ENCODE measurements around the gene CRAMP1.

DNA sequence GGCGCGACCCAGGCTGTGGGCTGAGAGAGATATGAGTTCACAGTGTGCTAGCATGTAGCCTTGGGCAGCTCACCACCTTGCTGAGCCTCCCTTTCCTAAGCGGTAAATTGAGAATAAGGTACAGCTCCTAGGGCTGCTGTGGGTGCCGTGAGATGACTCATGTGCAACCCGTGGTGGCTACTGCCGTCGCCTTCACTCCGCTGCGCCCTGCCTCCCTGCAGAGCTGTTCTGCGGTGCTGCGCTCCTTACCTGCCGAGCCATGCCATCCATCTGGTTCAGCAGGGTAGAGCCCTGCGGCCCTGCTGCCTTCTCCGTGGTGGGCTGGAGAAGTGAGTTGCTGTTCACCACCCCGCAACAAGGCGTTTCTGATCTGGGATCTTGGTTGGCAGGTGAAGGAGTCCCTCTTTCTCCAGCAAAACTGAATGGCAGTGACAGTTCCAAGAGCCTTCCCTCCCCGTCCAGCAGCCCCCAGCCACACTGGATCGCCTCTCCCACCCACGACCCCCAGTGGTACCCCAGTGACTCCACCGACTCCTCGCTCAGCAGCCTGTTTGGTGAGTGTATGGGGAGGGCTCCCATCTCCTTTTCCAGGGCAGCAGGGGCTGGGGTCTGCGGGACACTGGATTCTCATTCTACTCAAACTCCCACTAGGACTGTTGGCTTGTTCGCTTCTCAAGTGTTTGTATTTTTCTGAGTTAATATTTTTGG is 56.6 kb downstream of the CRAMP1 start:
- TF ChIP-seq, protein P1, sequence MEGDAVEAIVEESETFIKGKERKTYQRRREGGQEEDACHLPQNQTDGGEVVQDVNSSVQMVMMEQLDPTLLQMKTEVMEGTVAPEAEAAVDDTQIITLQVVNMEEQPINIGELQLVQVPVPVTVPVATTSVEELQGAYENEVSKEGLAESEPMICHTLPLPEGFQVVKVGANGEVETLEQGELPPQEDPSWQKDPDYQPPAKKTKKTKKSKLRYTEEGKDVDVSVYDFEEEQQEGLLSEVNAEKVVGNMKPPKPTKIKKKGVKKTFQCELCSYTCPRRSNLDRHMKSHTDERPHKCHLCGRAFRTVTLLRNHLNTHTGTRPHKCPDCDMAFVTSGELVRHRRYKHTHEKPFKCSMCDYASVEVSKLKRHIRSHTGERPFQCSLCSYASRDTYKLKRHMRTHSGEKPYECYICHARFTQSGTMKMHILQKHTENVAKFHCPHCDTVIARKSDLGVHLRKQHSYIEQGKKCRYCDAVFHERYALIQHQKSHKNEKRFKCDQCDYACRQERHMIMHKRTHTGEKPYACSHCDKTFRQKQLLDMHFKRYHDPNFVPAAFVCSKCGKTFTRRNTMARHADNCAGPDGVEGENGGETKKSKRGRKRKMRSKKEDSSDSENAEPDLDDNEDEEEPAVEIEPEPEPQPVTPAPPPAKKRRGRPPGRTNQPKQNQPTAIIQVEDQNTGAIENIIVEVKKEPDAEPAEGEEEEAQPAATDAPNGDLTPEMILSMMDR (IDR thresholded peaks at IDR 0.05; ENCODE audit: insufficient read depth, low read length): no peak
- no peak for TF ChIP-seq SPI1 (IDR thresholded peaks at IDR 0.05; ENCODE audit: borderline replicate concordance, low read depth)

Data from HL-60 (cell line).